G401 (cell line): Measurements from ENCODE around the gene LUC7L. TPM values are rescaled to one million over a fixed set of nuclear protein-coding genes. Genes with fewer than 3 reads are reported as not detected.
A peak's percentile ranks its signal among the peaks of the same experiment; 100 is the strongest.
"Not testable (repeated sequence)": the region's sequence is repeated elsewhere in the genome, so short reads cannot be mapped to it uniquely, and the experiment has no call there.

Experiments used
- DNase-seq: peaks from one replicate; pipeline ENCODE4 v3.0.0-alpha.2; 2015; ENCODE audit warnings: low spot score
- in situ Hi-C: cut with HindIII; loops from 2 replicates; pipeline ENCODE4 v1.10.0; 2016; ENCODE audit warnings: low sequenced_read_pairs, mixed read lengths
- total RNA-seq: library from RNA; depleted of rRNA; stranded (reverse); fragments of >200 nt; shearing (Covaris generic); gene quantifications from 2 replicates; pipeline ENCODE4 v1.2.3, GENCODE V29; 2014

The LUC7L gene
- total RNA-seq, 1 experiment from 2014 or later: 56.7 TPM

GRCh38 chr16:240559-240958 lies 11.3 kb upstream of the LUC7L start:
- no peak for DNase-seq
- in situ Hi-C loops: no loop called here

GRCh38 chr16:239948-240277 lies 10.7 kb upstream of the LUC7L start:
- in situ Hi-C loops: no loop called here
- no peak for DNase-seq

- in situ Hi-C loops: no loop called here
- peak; percentile 95 for DNase-seq
Observed at GRCh38 chr16:234468-235305, 5.4 kb upstream of the LUC7L start, which contains the start of gene FAM234A. FAM234A (plus strand) TSS chr16:234821; CDS start chr16:254414, 19,593 bp downstream.

GRCh38 chr16:230949-231348 lies 1.7 kb upstream of the LUC7L start:
- in situ Hi-C loops: no loop called here
- DNase-seq: no peak

GRCh38 chr16:230351-230750 lies 1.1 kb upstream of the LUC7L start:
- DNase-seq, in situ Hi-C loops: not testable (repeated sequence)

- no peak for DNase-seq
- in situ Hi-C loops: no loop called here
Observed at GRCh38 chr16:229731-230281, 557 bp upstream of the LUC7L start.

- in situ Hi-C loops: no loop called here
- DNase-seq: no peak
Observed at GRCh38 chr16:228151-228851, 948 bp downstream of the LUC7L start.

GRCh38 chr16:220021-220420 lies 9.2 kb downstream of the LUC7L start:
- in situ Hi-C loops: no loop called here
- no peak for DNase-seq

GRCh38 chr16:212999-213398 lies 16.2 kb downstream of the LUC7L start:
- DNase-seq: no peak
- in situ Hi-C loops: no loop called here

GRCh38 chr16:211631-212180 lies 17.5 kb downstream of the LUC7L start:
- in situ Hi-C loops, DNase-seq: not testable (repeated sequence)

GRCh38 chr16:209359-209758 lies 19.9 kb downstream of the LUC7L start:
- in situ Hi-C loops, DNase-seq: not testable (repeated sequence)

- DNase-seq, in situ Hi-C loops: not testable (repeated sequence)
Observed at GRCh38 chr16:204046-204445, 25.2 kb downstream of the LUC7L start.

- in situ Hi-C loops: no loop called here
- no peak for DNase-seq
Observed at GRCh38 chr16:203246-203645, 26.0 kb downstream of the LUC7L start.

GRCh38 chr16:200388-200787 lies 28.9 kb downstream of the LUC7L start:
- in situ Hi-C loops: no loop called here
- DNase-seq: no peak

- no peak for DNase-seq
- in situ Hi-C loops: no loop called here
Observed at GRCh38 chr16:194516-194915, 34.7 kb downstream of the LUC7L start.

GRCh38 chr16:193441-193840 lies 35.8 kb downstream of the LUC7L start:
- no peak for DNase-seq
- in situ Hi-C loops: no loop called here

- in situ Hi-C loops: no loop called here
- no peak for DNase-seq
Observed at GRCh38 chr16:192686-193085, 36.6 kb downstream of the LUC7L start.

GRCh38 chr16:191831-192230 lies 37.4 kb downstream of the LUC7L start:
- no peak for DNase-seq
- in situ Hi-C loops: no loop called here

GRCh38 chr16:189604-190186 lies 39.6 kb downstream of the LUC7L start:
- in situ Hi-C loops: no loop called here
- DNase-seq: no peak

GRCh38 chr16:188674-189073 lies 40.6 kb downstream of the LUC7L start:
- in situ Hi-C loops: no loop called here
- no peak for DNase-seq
